ENCODE measurements around the gene L1CAM.

Gene L1CAM

DNA sequence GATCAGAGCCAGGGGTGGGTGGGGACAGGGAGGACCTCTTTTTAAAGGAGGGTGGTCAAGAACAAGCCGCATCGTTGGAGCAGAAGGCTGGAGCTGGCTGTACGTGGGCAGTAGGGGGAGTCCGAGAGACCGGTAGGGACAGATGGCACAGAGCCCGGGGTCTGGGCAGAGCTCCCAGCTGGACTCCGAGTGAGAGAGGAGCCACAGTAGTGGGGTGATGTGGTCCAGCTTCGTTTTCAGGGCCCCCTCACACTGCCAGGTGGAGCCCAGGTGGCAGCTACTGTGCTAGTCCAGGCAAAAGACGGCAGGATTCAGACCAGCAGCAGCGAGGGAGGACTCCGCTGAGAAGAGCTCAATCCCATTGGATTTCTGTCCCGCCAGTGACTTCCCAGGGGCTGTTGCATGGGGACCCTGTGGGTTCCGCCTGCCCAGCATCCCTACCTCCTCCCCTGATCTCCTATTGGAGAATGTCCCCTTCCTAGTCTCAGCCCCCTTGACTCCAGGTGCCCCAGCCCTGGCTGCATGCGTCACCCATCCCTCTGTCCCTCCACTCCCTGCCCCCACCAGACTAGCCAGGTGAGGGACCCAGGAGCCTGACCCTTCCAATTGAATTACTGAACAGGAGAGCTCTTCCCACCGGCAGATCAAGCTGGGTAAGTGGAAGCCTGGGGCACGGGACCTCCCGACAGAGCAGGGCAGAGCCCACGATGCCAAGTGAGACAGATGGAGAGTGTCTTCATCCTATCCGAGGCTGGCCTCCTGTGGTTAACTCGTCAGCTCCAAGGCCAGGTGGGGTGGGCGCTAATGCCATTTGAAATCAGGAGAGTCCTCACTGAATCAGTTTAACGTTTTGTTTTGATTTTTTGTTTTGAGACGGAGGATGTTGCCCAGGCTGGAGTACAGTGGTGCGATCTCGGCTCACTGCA, 37.2 kb upstream of the L1CAM start:
- DNase-seq (ENCODE audit: low read depth), result no peak

DNA sequence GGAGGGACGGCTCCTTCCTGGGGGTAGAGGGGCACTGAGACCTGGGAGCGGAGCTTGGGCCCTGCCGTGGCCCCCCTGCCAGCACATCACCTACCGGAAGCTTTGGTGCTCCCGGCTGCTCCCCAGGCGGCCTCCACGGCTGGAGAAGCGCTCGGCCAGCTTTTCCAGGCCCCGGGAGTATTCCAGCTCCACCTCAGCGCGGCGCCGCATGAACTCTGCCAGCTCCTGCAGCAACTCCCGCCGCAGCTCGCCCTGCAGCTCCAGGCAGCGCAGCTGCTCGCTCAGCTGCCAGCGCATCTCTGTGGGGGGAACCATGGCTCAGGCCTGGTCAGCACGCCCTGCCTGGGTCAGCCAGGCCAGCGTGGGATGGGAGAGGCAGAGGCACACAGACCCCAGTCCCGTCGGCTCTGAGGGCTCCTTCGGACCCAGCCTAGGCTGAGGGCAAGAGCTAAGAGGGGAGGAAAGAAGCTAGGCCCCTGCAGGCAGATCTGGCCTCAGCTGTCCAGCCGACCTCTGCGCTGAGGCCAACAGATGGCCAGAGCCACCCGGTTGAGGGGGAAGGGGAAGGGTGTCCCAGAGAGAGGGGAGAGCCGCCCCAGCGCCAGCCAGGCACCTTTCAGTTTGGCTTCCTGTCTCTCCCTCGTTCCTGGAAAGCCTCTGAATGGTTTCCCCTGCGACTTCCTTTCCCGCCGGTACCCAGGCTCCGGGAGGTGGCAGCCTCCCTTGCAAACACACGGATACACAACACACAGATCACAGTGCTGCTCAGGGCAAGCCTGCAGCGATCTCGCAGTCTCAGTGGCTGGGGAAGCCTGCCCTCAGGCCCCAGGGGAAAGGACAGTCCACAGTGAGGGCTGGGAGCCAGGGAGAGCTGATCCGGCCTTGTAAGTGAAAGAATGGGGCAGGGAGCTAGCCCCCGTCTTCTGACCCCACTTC, 35.8 kb upstream of the L1CAM start:
- DNase-seq (ENCODE audit: low read depth), result no peak

DNA sequence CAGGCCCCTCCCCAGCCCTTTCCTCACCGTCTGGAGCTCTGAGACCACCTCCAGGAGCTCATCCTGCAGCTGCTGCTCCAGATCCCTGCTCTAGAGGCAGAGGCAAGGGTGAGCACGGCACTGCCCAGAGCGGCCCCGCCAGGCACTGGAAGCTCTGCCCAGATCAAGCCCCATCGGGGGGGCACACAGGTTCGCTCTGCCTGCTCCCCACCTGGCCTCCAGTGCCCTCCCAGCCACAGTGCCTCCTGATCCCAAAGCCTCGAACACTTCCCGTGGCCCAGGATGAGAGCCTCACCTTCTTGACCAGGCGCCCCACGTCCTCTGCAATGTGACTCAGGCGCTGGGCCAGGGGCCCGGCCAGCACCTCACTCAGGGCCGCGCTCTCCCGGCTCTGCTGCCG, 35.1 kb upstream of the L1CAM start:
- DNase-seq (ENCODE audit: low read depth), result no peak

DNA sequence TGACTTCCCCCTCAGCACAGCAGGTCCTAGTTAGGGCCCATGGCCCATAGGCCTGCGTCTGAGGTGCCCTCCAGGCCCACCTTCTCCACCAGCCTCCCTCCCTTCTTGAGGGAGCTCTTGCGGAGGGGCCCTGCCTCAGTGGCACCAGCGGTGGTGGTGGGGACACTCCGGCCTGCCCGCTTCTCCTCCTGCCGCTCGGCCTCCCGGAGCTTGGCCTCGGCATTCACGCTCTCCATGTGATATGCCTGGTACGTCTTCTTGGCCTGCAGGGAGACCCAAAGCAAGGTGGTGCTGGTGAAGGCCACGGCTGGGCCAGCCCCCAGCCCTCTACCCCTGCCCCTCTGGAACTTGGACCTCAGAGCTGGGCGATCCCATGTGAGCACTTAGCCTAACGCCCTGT, 34.6 kb upstream of the L1CAM start:
- DNase-seq (ENCODE audit: low read depth), result no peak

DNA sequence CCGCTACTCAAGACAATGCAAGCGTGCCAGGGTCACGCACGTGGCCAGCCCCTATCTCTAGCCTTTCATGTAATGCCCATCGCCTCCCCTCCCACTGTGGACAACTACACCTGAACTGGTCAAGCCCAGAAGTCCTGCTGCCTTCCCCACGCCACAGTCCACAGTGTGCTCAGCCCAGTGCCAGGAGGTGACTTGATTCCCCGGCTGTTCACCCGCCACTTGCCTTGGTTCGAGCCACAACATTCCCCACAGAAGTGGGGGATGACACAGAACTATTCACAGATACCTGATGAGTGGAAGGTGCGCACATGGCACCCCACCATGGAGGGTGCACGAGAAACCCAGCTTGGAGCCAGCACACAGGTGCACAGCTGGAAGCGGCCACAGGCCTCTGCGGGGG, 33.3 kb upstream of the L1CAM start:
- no peak for DNase-seq (ENCODE audit: low read depth)

DNA sequence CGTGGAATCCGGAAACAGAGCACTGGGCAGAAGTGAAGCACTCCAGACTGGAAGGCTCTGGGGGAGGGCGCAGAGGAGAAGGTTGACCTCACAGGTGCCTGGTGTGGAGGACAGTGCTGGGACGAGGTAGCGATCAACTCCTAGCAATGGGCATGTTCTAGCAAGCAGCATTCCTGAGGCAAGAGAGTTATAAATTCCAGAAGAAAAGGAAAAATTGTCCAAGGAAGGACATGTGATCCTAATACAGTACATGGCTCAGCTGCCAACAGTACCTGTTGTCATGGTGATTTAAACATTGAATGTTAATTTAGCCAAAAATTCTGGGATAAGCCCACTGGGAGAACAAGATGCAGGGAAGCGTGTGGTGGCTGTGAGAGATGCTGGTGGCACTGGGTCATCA, 31.9 kb upstream of the L1CAM start:
- no peak for DNase-seq (ENCODE audit: low read depth)

DNA sequence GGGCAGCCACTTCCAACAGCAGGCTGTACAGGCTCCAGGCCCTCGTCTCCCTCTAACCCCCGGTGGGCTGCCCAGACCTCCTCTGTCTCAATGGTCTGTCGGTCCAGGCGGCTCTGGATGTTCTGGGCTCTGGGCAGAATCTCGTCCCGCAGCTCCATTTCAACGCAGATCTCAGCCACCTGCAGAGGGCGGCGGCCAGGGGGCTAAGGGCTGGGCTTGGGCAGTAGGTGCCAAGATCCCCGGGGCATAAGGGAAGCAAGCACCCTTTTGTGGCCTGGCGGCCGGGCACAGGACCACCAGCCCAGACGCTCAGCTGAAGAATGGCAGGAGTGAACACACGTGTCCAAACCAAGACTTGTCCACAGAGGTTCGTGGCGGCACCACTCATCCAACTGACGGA, 27.7 kb upstream of the L1CAM start:
- no peak for DNase-seq (ENCODE audit: low read depth)

DNA sequence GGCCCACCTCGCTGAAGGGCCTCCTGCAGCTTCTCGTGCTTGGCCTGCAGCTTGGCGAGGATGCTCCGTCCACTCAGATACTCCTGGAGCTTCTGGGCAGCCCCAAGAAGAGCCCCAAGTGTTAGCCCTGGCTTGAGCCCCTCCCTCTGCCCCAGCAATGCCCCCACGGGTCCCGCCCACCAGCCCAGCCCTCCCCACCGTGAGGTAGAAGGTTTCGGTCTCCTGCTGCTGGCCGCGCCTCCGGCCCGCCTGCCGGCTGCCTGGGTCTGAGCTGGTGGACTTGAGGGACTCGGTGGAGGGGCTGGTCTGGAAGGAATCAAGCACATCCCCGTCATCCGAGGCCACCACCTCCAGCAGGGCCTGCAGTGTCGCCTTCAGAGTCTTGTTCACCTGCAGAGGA, 27.2 kb upstream of the L1CAM start:
- no peak for DNase-seq (ENCODE audit: low read depth)

DNA sequence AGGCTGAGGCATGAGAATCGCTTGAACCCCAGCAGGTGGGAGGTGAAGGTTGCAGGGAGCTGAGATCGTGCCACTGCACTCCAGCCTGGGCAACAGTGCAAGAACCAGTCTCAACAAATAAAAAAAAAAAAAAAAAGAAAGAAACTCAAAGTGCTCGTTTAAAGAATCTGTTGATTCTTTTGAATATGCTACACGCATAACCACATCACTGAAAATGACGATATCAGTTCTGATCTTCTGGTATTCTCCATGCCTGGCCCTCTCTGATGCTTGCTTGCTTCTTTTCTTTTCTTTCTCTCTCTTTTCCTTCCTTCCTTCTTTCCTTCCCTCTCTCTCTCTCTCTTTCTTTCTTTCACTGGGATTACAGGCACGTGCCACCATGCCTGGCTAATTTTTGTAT, 25.8 kb upstream of the L1CAM start:
- DNase-seq (ENCODE audit: low read depth), result no peak

DNA sequence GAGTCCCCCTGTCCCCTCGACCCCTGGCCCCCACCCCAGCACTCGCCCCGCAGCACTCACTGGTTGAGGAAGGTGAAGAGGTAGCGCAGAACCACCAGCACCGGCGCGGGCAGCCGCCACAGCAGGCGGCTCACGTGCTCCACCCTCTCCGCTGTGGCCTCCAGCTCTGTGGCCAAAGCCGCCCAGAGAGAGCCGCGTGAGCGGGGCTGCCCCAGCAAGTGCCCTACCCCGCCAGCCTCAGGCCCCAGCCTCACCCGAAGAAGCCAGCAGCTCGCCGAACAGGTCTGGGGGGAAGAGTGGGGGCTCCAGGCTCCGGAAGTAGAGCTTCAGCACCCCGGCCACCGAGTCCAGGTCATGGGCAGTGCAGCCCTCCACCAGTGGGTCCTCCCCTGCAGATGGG, 24.5 kb upstream of the L1CAM start:
- DNase-seq (ENCODE audit: low read depth), result no peak

DNA sequence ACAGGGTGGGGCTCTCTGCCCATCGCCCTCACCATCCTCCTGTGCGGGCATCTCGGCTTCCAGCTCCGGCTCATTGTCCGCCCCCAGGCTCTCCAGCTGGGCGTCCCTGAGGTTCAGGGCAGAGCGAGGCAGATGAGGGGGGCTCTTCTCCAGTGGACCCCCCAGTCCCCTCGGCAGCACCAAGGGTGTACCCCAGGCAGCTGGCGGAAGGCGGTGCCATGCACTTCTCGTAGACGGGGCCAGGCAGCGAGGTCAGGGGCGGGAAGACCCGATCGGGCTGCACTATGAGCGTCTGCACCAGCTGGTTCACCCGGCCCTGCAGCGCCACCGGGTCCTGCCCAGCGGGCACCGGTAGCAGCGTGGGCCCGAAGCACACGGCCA, 24.0 kb upstream of the L1CAM start:
- no peak for DNase-seq (ENCODE audit: low read depth)

DNA sequence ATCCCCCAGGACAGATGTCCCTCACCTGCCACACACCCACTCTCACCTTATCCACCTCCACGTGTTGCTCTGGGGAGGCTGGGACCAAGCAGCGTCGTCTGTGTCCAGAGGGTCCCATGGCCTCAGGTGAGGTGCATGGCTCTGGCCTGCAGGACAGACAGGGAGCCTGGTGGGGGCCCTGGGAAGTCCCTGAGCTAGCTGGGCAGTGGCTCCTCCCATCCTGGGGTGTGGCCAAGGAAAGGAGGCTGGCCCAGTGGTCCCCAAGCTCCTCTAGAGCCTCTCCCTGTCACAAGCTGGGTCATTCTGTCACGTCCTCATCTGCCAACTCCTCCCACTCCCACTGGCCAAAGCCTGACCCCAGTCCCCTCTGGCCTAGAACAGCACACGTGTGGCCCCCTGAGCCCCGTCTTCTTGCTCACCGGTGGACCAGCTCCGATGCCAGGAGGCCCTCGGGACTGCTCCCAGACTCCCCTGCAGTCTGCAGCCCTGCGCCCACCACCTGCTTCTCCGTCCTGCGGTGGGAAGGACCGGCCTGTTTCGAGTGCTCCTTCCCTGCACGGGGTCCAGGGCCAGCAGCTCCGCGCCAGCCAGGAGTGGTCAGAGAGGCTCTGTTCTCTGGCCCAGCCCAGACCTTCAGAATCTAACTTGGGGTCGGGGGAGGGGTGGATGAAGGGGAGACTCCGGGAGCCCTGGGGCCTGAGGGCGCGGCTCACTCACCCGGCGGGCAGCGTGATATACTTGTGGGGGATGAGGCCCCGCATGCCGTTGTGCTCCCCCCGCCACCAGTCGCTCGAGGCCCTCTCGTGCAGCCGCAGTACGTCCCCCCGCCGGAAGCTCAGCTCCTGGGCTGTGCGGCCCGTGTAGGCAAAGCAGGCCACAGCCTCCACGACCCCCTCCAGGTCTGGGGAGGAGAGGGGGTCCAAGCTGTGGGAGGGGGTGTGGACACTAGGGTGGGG, 23.3 kb upstream of the L1CAM start:
- no peak for DNase-seq (ENCODE audit: low read depth)

DNA sequence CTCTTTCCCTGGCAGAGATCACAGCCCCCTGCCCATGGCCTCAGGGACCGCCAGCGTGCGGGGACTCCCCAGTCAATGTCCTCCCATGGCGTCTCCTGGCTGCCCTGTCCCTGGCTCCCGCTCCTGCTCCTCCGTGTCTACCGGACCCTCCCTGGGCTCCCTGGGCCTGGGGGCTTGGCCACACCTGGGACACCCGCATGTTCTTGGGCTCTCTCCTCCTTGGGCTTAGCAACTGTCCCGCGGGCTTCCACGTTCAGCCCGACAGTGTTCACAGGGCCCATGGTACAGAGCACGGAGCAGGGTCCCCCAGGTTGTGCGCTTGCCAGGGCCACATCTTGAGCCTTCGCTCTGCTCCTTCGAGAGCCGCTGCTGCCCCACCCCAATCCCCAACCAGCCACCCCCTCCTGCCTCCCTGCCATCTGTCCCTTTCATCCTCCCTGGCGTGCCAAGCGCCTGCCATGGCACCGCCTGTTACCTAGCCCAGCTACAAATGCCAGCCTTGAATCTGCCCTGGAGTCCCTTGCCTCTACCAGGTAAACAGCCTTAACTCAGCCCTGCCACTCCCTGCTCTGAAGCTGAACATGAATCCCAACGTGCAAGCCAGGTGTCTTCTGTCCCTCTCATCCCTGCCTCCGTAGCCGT, 22.4 kb upstream of the L1CAM start:
- no peak for DNase-seq (ENCODE audit: low read depth)

DNA sequence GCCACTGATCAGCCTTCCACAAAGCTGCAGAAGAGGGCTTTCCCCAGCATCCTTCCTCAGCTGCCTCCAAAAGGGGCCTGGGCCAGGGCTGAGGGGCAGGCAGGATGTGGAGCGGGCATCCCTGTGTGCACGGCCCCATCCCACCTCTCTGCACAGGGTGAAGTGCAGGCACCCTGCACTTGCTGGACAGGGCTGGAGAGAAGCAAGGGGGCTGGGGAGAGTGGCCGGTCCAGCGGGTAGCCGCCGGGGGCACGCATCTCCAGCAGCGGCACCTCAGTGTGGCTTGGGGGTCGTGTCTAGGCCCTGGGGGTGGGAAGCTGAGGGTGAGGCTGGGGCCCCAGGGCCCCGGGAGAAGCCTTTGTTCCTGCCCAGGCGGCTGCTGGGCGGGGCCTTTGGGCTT, 21.5 kb upstream of the L1CAM start:
- no peak for DNase-seq (ENCODE audit: low read depth)

DNA sequence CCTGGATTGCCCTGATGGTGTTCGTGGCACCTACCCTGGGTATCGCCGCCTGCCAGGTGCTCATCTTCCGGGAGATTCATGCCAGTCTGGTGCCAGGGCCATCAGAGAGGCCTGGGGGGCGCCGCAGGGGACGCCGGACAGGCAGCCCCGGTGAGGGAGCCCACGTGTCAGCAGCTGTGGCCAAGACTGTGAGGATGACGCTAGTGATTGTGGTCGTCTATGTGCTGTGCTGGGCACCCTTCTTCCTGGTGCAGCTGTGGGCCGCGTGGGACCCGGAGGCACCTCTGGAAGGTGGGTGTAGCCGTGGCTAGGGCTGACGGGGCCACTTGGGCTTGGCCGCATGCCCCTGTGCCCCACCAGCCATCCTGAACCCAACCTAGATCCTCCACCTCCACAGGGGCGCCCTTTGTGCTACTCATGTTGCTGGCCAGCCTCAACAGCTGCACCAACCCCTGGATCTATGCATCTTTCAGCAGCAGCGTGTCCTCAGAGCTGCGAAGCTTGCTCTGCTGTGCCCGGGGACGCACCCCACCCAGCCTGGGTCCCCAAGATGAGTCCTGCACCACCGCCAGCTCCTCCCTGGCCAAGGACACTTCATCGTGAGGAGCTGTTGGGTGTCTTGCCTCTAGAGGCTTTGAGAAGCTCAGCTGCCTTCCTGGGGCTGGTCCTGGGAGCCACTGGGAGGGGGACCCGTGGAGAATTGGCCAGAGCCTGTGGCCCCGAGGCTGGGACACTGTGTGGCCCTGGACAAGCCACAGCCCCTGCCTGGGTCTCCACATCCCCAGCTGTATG, 20.3 kb upstream of the L1CAM start:
- DNase-seq (ENCODE audit: low read depth), result no peak

DNA sequence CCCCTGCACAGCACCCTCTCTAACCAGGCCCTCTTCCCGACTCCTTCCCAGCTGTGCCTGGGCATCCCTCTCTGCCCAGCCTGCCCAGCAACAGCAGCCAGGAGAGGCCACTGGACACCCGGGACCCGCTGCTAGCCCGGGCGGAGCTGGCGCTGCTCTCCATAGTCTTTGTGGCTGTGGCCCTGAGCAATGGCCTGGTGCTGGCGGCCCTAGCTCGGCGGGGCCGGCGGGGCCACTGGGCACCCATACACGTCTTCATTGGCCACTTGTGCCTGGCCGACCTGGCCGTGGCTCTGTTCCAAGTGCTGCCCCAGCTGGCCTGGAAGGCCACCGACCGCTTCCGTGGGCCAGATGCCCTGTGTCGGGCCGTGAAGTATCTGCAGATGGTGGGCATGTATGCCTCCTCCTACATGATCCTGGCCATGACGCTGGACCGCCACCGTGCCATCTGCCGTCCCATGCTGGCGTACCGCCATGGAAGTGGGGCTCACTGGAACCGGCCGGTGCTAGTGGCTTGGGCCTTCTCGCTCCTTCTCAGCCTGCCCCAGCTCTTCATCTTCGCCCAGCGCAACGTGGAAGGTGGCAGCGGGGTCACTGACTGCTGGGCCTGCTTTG, 19.6 kb upstream of the L1CAM start:
- DNase-seq (ENCODE audit: low read depth), result no peak

DNA sequence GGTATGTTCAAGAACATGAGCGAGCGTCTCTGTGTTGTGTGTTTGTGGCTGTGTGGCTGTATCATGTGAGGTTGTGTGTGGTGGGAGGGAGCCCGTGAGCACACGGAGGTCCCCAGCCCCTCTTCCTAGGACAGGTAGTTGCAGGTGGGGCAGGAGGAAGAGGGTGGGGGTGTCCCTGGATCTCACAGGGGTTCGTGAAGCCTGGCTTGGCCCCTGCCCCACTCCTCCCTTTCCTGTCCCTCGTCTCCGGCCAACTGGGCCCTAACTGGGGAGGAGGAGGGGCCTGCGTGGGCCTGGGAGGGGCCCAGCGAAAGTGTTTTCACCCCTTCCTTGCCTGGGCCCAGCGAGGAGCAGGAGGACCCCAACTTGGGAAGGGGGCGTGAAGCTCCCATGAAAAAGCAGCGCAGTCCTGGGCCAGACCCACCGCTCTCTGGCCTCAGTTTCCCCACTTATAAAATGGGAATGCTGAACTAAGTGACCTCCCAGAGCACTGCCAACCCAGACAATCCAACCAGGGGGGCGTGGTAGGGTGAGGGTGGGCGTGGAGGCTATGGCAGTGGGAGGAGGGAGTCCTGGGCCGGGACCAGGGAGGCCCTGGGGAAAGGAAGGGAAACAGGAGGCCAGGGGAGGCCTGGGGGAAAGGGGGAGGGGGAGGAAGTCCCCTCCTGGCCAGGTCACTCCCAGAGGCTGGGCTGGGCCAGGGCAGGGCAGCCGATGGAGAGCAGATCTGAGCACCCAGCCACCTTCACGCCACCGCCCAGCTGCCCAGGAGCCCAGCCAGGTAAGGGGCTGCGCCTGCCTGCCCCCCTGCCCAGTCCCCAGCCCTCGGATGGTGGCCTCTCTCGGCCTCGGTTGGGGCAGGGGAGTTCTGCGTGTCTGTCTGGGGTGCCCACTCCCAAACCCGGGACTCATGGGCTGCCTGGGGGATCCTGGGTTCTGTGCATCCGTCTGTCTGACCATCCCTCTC, 18.3 kb upstream of the L1CAM start, which contains the start of gene AVPR2:
TSS of gene AVPR2 (plus strand) at position 683 of the 967 bp plus-strand sequence. CDS start 473 bp downstream, outside the sequence.
- DNase-seq (ENCODE audit: low read depth), result no peak

DNA sequence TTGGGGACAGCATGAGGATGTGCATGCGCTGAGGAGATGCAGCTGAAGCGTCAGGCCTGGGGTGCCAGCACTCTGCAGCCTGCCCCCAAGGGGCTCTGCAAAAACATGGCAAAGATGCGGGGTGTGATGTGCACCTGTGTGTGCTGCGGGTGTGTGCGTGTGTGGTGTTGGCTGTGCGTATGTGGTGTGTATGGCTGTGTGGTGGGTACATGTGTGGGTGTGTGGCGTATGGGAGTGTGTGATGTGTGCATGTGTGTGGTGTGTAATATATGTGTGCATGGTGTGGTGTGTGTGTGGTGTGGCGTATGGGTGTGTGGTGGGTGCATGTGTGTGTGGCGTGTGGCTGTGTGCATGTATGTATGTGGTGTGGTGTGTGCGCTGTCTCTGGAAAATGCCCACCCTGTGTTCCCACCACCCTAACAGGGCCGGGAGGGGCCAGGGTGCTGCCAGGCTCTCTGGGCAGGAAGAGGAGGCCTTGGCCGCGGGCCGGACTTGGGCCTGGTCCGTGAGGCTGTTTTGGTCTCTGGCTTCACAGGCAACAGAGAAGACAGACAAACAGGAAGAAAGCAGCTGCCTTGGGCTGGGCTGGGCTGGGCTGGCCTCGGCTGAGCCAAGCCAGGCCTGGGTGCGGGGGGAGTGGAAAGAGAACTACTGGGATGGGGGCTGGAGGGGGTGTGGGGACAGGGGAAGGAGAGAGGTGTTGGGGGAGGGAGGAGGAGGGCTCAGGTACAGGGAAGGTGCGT, 17.4 kb upstream of the L1CAM start:
- DNase-seq (ENCODE audit: low read depth), result no peak

Data from activated T-cell treated with anti-CD3 and anti-CD28 coated beads for 48 hours (primary cell).